Activated CD4-positive, alpha-beta T cell treated with anti-CD3 and anti-CD28 coated beads for 4 hours (primary cell): Measurements from ENCODE around the gene LY6G6D.

Experiments used
- DNase-seq, 2 donors: peaks; one replicate each; pipeline ENCODE4 v3.0.0-alpha.2; 2020

The LY6G6D gene

DNA sequence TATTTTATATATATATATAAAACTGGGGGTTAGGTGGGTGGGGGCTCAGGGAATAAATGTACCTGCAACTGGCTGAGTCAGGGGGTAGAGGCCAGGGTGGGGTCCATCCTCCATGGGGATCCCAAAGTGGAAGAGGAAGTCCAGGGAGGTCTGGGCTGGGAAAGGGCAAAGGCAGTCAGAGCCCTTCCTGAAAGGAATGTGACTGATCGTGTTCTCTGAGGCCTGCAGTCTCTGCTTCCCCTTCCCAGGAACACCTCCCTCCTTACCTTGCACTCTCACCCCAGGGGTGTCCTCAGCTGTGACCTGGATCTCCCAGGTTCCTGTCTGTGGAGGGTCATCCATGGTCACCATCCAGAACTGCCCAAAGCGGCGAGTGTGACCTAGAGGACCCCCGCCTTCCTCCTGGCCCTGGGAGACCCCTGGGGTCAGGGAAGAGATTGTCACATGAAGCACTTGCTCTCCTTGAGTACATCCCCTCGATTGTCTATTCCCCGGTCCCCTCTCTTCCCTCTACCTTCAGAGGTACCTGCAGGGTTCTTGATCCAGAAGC lies 52.0 kb downstream of the LY6G6D start:
- no peak for DNase-seq
